ENCODE data around the gene MYADM.

DNA sequence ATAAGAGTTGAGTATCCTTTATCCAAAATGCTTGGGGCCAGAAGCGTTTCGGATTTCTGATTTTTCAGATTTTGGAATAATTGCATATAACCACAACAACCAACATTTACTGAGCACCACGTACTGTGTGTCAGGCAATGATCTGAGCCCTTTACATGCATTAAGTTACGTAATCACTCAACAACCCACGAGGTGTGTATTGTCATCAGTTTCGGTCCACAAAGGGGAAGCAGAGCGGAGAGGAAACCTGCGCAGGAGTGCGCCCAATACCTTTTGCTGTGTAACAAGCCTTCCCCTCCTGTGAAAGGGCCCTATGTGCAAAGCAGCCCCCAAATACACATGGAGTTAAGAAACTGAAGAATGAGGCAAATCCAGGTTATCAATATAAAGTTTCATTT lies 22.8 kb upstream of the MYADM start:
- TF ChIP-seq, protein P1, sequence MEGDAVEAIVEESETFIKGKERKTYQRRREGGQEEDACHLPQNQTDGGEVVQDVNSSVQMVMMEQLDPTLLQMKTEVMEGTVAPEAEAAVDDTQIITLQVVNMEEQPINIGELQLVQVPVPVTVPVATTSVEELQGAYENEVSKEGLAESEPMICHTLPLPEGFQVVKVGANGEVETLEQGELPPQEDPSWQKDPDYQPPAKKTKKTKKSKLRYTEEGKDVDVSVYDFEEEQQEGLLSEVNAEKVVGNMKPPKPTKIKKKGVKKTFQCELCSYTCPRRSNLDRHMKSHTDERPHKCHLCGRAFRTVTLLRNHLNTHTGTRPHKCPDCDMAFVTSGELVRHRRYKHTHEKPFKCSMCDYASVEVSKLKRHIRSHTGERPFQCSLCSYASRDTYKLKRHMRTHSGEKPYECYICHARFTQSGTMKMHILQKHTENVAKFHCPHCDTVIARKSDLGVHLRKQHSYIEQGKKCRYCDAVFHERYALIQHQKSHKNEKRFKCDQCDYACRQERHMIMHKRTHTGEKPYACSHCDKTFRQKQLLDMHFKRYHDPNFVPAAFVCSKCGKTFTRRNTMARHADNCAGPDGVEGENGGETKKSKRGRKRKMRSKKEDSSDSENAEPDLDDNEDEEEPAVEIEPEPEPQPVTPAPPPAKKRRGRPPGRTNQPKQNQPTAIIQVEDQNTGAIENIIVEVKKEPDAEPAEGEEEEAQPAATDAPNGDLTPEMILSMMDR (IDR thresholded peaks at IDR 0.05): no peak
- TF ChIP-seq POLR2A (IDR thresholded peaks at IDR 0.05): no peak
- no peak for TF ChIP-seq POLR2AphosphoS5 (IDR thresholded peaks at IDR 0.05)

All from breast epithelium (tissue), 3 donors.